NCI-H2081 (cell line): ENCODE results near the gene PSPC1.
"Not testable (repeated sequence)": the region's sequence is repeated elsewhere in the genome, so short reads cannot be mapped to it uniquely, and the experiment has no call there.

Source experiments
- DNase-seq, 2 experiments: peaks; one replicate each; lab custom pipeline; 2025; lab: John Stamatoyannopoulos, UW

PSPC1 gene

DNA sequence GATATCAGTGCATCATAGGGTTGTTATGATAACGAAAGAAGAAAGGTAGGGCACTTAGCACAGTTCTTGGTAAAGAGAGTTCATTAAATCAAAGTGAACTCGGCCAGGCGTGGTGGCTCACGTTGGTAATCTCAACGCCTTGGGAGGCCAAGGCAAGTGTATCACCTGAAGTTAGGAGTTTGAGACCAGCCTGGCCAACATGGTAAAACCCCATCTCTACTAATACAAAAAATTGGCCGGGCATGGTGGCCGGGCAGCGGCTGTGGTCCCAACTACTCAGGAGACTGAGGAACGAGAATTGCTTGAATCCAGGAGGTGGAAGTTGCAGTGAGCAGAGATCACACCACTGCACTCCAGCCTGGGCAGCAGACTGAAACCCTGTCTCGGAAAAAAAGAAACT is 19.1 kb downstream of the PSPC1 start:
- DNase-seq = no peak

DNA sequence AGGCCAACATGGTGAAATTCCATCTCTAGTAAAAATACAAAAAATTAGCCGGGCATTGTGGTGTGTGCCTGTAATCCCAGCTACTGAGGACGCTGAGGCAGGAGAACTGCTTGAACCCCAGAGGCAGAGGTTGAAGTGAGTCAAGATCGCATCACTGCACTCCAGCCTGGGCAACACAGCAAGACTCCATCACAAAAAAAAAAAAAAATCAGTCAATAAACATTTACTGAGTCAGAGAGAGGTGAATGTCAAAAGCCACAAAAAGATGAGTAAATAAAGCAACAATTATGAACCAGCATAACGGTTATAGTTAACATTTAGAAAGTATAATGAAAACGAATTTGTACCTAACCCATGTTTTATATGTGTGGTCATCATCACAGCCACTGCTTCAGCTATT is 23.1 kb downstream of the PSPC1 start:
- no peak for DNase-seq

DNA sequence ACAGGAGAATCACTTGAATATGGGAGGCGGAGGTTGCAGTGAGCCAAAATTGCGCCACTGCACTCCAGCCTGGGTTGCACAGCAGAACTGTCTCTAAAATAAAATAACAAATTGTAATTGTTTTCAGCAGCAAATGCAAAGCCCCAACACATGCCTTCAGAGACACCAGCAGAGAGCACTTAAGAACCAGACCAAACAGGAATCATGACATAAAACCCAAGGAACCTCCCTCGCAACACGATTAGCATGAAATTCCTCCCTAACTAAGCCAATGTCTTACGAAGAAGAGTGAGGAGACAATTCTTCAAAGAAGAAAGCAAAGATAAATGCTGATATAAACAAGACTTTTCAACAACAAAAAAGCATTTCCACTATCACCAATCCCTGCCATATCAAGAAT is 40.1 kb downstream of the PSPC1 start:
- no peak for DNase-seq

DNA sequence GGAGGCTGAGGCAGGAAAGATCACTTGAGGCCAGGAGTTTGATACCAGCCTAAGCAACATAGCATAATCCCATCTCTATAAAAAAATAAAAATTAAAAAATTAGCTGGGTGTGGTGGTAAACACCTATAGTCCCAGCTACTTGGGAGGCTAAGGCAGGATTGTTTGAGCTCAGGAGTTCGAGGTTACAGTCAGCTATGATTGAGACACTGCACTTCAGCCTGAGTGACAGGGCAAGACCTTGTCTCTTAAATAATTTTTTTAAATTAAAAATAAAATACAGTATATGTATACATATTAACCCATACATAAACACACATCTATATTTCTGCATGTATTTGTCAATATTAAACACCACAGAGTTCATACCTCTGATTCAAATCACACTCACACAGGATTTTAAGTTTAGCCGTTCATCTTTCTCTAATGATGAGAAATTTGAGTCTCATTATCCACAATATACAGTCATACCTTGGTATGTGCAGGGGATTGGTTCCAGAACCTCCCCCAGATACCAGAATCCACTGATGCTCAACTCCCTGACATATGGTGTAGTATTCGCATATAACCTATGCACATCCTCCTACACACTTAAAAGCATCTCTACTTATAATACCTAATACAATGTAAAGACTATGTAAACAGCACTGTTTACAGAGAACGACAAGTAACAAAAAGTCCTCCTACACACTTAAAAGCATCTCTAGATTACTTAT is 44.7 kb downstream of the PSPC1 start:
- no peak for DNase-seq

DNA sequence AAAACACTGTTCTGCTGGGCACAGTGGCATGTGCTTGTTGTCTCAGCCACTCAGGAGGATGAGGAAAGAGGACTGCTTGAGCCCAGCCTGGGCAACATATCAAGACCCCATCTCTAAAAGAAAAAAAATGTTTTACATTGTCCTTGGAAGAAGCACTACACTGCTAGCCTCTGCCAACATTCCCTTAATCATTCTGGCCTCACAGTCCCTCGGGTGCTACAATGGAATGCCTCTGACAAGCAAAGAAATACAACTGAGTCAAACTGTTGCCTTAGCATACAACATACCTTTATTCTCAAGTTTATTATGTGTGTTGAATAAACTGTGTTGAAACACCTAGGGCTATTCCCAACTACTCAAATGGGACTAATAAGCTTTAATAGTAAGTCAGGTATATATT is 56.1 kb downstream of the PSPC1 start:
- DNase-seq = no peak

DNA sequence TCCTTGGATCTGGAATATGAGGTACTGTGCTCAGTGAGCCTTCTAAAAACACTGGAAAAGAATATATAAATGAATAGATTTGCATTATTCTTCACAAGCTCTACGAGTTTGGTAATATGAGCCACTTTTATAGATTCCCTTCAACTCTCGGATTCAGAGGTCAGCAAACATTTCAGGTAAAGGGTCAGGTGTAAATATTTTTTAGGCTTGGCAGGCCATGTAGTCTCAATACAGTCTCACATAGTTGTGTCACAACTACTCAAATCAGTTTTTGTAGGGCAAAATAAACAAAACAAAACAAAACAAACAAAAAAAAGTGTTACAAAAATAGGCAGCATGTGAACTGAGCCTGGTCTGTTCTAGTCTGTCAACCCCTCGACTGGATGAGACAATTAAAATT is 57.4 kb downstream of the PSPC1 start:
- no peak for DNase-seq

DNA sequence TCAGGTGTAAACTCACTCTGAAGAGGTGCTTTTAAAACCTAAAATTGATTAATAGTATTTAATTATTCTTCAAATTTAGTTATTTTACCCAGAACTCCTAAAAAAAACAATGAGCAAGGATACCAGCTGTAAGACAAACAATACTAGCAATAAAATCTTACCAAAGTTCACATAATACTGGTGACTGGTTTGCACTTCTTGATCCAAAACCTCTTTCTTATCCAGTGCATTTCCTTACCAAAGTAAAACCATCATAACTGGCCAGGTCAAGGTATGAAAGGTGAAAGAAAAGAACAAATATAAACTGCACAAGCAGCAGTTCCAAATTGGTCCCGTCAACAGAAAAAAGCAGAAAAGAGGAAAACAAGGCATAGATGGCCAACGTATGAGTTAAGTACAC is 62.7 kb downstream of the PSPC1 start:
- no peak for DNase-seq

DNA sequence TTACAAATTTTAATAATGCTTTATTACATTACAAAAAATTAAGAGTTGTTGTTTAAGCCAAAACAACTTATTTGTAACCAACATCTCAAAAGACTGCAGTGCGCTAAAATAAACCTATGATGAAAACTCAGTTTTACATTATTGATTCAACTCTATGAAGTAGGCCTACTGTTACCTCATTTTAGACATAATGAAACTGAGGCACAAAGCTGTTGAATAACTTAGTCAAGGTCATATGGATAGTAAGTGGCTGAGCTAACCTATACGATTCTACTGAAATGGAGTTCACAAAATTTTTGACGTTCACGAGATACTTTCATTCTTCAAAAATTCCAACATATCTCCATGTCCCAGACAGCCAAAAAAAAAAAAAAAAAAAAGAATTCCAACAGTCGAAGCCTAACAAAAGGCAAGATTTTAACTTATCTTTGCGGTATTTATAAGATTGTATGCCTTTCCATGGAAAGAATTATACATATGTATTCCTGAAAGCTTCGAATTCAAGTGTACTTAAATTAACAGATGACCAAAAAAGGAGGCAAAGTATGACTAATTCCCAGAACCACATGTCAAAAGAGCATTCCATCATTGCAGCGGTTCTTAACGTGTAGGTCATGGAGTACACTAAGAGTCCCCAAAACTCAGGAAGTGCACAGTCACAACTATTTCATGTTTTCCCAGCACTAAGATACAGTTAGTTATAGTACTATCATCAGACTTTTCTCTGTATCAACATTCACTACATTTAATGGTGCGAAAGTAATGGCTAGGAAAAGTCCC is 69.4 kb downstream of the PSPC1 start:
- no peak for DNase-seq

DNA sequence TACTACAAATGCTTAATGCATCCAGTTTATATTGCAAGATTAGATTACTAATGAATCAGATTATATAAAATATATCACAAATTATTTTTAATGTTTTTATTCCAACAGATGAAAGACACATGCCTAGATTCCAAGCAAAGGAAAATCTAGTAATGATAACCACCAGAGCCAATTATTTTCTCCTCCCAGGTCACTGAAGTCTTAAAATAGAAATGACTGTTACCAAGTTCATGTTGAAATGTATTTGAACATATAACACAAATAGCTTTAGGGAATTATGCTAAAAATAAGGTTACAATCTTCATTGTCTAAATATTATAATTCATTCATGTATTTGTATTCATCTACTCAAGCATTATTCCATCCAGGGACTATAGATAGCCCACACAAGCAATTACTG is 73.0 kb downstream of the PSPC1 start:
- not testable (repeated sequence) for DNase-seq

DNA sequence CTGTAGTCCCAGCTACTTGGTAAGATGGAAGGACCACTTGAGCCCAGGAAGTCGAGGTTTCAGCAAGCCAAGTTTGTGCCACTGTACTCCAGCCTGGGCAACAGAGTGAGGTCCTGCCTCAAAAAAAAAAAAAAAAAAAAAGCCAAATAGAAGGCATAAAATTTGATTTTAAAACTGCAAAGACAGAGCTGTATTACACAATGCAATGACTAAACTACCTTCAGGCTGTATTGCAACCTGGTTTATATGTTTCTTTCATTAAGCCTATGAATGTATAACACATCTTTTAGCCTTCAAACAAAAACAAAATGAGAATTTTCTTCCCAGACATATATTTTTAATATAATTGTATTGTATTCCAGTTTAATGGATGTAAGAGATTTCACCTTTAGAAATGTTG is 73.7 kb downstream of the PSPC1 start:
- DNase-seq = not testable (repeated sequence)

DNA sequence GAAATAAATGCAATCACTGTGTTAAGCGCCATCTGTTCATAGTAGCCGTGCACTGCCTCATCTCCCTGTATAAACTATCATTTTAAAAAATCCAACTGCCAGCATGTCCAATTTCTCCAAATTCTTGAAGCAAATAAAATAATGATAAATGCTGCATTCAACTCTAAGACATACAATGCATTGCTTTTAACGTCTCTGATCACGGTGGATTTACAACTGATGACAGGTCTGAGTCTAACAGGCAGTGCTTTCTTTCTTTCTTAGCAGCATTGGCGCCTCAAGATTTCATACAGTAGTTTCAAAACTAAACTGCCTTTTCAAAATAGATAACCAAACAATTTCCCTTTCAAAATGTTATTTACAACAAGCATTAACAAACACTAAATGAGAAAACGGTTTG is 78.5 kb downstream of the PSPC1 start:
- DNase-seq = not testable (repeated sequence)

DNA sequence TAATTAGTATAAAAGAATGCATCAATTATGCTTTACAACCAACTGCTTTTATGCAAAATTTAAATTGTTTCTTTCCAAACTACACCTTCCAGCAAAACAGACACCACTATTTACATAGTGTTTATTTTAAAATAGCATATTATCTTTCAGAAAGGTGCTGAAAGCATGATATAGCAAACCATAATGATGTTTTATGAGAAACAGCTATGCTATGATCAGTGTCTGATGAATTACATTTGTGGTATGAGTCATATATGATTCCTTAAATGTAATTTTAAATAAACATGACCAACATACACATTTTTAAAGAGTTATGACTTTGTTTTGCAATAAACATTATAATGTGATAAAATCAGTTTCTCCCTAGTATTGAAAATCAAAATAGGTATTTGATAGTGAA is 81.1 kb downstream of the PSPC1 start:
- DNase-seq = not testable (repeated sequence)

DNA sequence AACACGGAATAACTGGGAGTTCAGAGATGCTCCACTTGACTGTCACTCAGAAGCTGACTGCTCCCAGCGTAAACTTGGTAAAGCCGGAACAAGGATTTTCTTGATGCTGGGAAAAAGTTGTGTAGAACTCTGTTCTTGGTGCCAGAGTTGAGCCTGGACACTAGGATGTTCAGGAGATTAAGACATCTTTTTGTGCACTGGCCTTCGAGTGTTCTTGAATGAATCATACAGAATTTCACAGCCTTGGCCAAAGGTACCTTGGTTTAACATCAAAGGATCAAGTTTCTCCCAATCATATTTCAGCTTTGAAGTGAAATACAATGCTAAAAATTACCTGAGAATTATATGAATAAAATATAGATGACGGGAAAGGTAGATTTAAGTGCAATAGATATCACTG is 81.8 kb downstream of the PSPC1 start:
- DNase-seq = not testable (repeated sequence)

DNA sequence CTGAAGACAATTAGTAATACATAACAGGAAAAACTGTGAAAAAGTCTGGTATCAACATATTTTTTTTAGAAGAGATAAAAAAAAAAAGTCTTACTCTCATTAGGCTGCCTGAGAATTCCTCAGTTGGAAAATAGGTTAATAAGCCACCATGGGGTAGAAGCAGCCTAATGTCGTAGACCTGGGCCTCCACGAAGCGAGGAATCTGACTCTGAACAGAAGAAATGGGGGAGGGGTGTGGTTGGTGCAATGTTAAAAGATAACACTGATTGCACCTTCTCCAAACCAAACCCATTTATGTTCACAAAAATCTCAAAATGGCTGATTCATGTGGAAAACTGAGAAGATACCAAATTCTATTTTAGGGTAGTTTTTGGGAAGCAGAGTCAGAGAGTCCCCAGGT is 86.9 kb downstream of the PSPC1 start:
- DNase-seq = no peak

DNA sequence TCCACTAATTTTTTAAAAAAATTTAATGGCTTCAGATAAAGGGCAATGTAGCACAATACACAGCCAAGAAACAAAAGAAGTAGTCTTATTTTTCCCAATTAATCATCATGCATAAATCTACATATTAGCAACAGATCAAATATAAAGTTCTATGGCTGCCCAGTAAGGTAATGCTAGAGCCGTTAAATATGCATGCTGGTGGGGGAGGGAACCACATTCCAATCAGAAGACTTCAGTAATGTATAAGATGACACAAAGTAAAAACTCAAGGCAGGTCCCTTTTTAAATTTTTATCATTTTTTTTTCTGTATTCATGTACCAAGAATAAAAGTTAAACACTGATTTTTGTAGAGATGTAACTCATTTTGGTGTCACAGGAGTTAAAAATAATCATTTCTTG is 87.3 kb downstream of the PSPC1 start:
- no peak for DNase-seq

DNA sequence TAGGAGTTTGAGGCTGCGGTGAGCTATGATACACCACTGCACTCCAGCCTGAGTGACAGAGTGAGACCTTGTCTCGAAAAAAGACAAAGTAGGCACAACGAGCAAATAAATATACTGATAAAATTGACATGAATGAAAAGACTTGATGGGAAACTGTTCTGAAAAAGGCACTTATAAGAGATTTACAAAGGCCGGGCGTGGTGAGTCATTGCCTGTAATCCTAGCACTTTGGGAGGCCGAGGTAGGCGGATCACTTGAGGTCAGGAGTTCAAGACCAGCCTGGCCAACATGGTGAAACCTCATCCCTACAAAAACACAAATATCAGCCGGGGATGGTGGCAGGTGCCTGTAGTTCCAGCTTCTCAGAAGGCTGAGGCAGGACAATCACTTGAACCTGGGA is 91.3 kb downstream of the PSPC1 start:
- not testable (repeated sequence) for DNase-seq

DNA sequence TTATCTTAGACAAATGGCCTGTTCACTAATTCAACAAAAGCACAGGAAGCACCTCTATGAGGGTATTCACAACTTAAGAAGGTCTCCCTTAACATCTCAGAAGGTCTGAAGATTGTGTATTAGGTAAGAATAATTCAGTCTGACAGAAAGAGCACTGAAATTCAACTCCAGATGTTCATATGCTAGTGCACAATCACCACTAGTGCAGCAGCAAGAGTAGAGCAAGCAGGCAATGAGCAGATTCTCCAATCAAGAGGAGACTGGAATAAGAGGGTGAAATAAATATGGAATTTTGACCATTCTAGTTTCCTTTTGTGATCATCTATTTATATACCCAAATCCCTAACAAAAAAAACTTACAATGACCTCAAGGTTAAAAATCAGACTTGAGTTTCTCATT is 97.3 kb downstream of the PSPC1 start:
- DNase-seq = no peak

DNA sequence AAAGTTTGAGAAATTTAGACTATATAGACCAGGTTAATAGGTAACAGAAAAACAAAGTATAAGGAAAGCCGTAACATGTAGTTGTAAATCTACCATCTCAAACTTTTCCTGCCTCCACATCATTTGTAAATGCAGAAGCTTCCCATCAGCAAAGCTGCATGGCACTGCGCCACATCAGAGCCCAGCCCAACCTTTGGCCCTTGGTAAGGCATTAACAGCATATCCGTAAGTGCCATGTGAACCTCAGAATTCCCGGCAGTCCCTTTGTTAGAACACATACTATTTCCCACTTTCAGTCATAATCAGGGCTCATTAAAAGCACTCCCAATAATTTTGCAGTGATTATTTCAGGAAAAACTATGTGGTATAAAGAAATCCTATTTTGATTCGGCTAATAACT is 97.7 kb downstream of the PSPC1 start:
- no peak for DNase-seq

DNA sequence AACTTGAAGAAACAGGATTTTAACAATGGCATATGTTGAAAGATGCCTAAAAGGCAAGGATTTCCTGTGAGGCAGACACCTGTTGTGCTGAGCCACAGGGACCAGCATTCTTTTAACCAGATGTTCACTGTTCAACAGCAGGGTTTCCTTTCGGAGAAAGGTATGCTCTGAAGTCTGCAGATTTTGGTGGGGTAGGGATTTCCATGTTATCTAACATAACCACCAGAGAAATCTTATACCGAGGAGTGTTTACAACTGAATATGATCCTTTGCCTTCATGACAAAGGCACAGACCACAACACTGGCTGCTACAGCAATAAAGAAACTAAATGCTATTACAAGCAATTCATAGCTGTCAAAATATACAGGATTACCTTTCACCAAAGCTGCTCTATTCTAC is 101.2 kb downstream of the PSPC1 start:
- no peak for DNase-seq

DNA sequence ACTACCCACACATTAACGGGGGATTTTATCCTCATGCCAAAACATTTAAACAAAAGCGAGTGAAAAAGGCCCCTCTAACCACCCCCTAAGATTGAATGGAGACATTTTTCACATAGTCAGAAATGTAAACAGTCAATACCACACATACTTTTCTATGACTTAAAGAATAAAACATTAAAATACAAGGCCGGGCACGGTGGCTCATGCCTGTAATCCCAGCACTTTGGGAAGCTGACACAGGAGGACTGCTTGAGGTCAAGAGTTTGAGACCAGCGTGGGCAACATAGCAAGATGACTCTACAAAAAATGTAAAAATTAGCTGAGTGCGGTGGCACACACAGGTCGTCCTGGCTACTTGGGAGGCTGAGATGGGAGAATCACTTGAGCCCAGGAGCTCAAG is 102.0 kb downstream of the PSPC1 start:
- no peak for DNase-seq

DNA sequence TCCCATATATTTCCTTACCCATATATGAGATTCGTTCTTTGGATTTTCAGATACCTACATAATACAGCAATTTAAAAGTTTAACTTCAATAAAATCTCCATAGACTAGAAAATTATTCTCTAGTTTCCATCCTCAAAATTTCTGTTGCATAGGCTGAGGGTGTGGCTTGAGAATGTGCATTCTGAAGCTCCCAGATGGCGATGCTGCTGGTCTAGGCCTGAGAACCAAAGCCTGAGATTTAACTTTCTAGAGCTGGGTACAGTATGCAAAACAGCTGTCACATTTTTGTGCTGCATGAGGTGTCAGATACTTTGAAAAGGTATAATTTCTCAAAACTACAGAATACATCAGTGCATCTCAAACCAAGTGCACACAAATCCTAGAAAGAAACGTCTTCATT is 106.6 kb downstream of the PSPC1 start:
- no peak for DNase-seq

DNA sequence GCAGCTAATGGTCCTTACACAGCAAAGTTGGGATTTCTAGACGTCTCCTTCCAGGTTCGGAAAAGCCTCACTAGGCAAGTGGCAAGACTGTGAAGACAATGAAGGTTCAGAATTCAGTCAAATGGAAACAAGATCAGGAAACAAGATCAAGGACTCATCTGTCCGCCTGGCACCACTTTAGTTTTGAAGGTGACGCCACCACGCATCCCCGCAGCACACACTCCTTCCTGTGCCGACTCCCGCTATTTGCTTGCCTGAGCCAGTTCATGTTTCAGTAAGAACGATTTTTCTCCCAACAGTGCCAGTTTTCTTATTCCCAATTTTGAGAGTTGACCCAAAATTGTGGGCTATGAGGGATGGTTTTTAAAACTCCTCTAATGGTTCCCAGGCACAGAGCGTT is 107.8 kb downstream of the PSPC1 start:
- no peak for DNase-seq

DNA sequence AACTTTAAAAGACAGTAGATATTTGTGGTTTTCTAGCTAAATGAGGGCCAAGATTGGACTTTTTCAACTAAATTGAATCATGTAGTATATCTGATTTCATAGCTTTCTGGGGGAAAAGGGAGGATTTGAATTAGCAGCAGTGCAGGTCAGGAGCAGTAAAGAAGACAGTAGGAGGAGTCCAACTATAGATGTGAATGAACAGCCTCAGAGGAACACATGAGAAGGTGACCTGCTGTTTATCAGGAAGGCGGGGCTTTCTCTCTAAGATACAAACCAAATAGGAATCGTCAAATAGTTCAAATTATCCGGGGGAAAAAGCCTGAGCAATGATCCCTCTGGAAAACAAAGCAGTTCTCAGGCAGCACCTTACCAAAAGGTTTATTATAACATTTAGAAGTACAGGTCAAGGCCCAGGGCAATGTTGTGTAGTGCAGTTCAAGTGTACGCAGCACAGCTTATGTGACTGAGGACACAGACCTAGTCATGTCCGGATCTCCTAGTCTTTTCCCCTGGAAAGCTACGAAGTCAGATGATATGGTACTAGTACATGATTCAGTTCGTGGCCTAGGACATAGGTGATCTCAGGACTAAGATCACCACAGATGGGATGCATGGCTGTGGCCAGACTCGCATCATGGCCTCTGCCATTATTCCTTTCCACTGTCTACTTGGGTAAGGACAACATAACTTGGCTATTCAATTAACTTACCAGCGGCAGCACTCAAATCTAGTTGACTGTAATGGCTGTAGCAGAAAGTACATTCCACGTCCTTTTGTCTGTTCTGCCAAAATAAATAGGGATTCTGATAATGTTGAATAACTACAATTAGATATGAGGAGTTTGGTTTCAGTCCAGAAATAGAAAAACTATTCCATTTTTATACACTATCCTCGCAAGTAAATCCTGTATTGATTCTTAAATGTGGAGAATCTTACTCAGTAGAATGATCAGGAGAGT is 109.0 kb downstream of the PSPC1 start:
- no peak for DNase-seq
